IPS-20b (cell line): Measurements from ENCODE around the gene IL1RAP.

Experiments used
- H3K27ac ChIP-seq: one replicate; pipeline ENCODE4 v1.5.1; 2013; ENCODE audit warnings: low read length
- H3K27me3 ChIP-seq: 2 replicates; pipeline ENCODE4 v1.6.1; 2013; ENCODE audit warnings: mild to moderate bottlenecking, low read length, inconsistent platforms; ENCODE audit not compliant: insufficient read depth
- H3K36me3 ChIP-seq: 2 replicates; pipeline ENCODE4 v1.6.1; 2013; ENCODE audit warnings: low read depth, mild to moderate bottlenecking, inconsistent platforms, low read length, moderate library complexity; ENCODE audit not compliant: insufficient read depth
- H3K4me1 ChIP-seq: 2 replicates; pipeline ENCODE4 v1.6.1; 2013; ENCODE audit warnings: mild to moderate bottlenecking, control low read depth, inconsistent platforms, low read length, moderate library complexity; ENCODE audit not compliant: insufficient read depth
- H3K4me3 ChIP-seq: 2 replicates; pipeline ENCODE4 v1.5.1; 2013; ENCODE audit warnings: mild to moderate bottlenecking, low read length, inconsistent platforms
- H3K9ac ChIP-seq: 2 replicates; pipeline ENCODE4 v1.6.1; 2013; ENCODE audit warnings: low read depth, mild to moderate bottlenecking, inconsistent platforms, low read length, moderate library complexity
- H3K9me3 ChIP-seq: 2 replicates; pipeline ENCODE4 v1.6.1; 2013; ENCODE audit warnings: mild to moderate bottlenecking, low read depth, low read length, inconsistent platforms; ENCODE audit not compliant: insufficient read depth

Gene IL1RAP

GRCh38 chr3:190692256-190692655, 178.4 kb downstream of the IL1RAP start:
- Histone ChIP-seq H3K36me3 (no peaks in the 10 kb centered on the region), H3K9me3 (no peaks in the 10 kb centered on the region; the same call in 1 of the 2 replicates), H3K27me3 (no peaks in the 10 kb centered on the region), H3K4me1 (peaks cover 6% of the 10 kb centered on the region; the same call in 1 of the 2 replicates), H3K27ac (no peak overlapping the region), H3K9ac (no peak overlapping the region), H3K4me3 (no peak overlapping the region)

GRCh38 chr3:190694335-190695001, 180.6 kb downstream of the IL1RAP start:
- H3K9me3 ChIP-seq = no peaks in the 10 kb centered on the region
- peaks cover 6% of the 10 kb centered on the region; the same call in 1 of the 2 replicates for H3K4me1 ChIP-seq
- H3K4me3 ChIP-seq = no peak overlapping the region
- H3K27me3 ChIP-seq = no peaks in the 10 kb centered on the region
- H3K36me3 ChIP-seq = no peaks in the 10 kb centered on the region
- H3K9ac ChIP-seq = no peak overlapping the region
- no peak overlapping the region for H3K27ac ChIP-seq

- H3K4me1 ChIP-seq = peaks cover 6% of the 10 kb centered on the region; the same call in 1 of the 2 replicates
- no peaks in the 10 kb centered on the region for H3K36me3 ChIP-seq
- no peak overlapping the region for H3K9ac ChIP-seq
- H3K9me3 ChIP-seq = no peaks in the 10 kb centered on the region
- no peak overlapping the region for H3K4me3 ChIP-seq
- no peak overlapping the region for H3K27ac ChIP-seq
- H3K27me3 ChIP-seq = no peaks in the 10 kb centered on the region
These were observed 181.3 kb downstream of the IL1RAP start for GRCh38 chr3:190695225-190695624.

GRCh38 chr3:190695994-190696393, 182.1 kb downstream of the IL1RAP start:
- Histone ChIP-seq H3K9me3 (no peaks in the 10 kb centered on the region), H3K27me3 (no peaks in the 10 kb centered on the region), H3K4me1 (peaks cover 6% of the 10 kb centered on the region; the same call in 1 of the 2 replicates), H3K27ac (no peak overlapping the region), H3K36me3 (no peaks in the 10 kb centered on the region), H3K9ac (no peak overlapping the region), H3K4me3 (no peak overlapping the region)

- H3K36me3 ChIP-seq = no peaks in the 10 kb centered on the region
- no peak overlapping the region for H3K9ac ChIP-seq
- H3K4me3 ChIP-seq = no peak overlapping the region
- no peaks in the 10 kb centered on the region for H3K27me3 ChIP-seq
- peaks cover 6% of the 10 kb centered on the region; the same call in 1 of the 2 replicates for H3K4me1 ChIP-seq
- no peaks in the 10 kb centered on the region for H3K9me3 ChIP-seq
- H3K27ac ChIP-seq = no peak overlapping the region
These were observed 183.1 kb downstream of the IL1RAP start for GRCh38 chr3:190696777-190697501.

- Histone ChIP-seq H3K27ac (no peak overlapping the region), H3K4me3 (no peak overlapping the region), H3K36me3 (no peaks in the 10 kb centered on the region), H3K4me1 (peaks cover 6% of the 10 kb centered on the region; the same call in 1 of the 2 replicates), H3K9ac (no peak overlapping the region), H3K27me3 (no peaks in the 10 kb centered on the region), H3K9me3 (no peaks in the 10 kb centered on the region)
These were observed 183.6 kb downstream of the IL1RAP start for GRCh38 chr3:190697502-190697830.

- no peak overlapping the region for H3K9ac ChIP-seq
- H3K4me1 ChIP-seq = peaks cover 6% of the 10 kb centered on the region; the same call in 1 of the 2 replicates
- no peak overlapping the region for H3K4me3 ChIP-seq
- H3K9me3 ChIP-seq = no peaks in the 10 kb centered on the region
- no peak overlapping the region for H3K27ac ChIP-seq
- H3K27me3 ChIP-seq = no peaks in the 10 kb centered on the region
- no peaks in the 10 kb centered on the region for H3K36me3 ChIP-seq
These were observed 184.0 kb downstream of the IL1RAP start for GRCh38 chr3:190697901-190698300.

- Histone ChIP-seq H3K9me3 (no peaks in the 10 kb centered on the region), H3K27ac (no peak overlapping the region), H3K4me3 (no peak overlapping the region), H3K27me3 (no peaks in the 10 kb centered on the region), H3K4me1 (peaks cover 6% of the 10 kb centered on the region; the same call in 1 of the 2 replicates), H3K9ac (no peak overlapping the region), H3K36me3 (no peaks in the 10 kb centered on the region)
These were observed 185.9 kb downstream of the IL1RAP start for GRCh38 chr3:190699776-190700175.

GRCh38 chr3:190701096-190701532, 187.2 kb downstream of the IL1RAP start:
- Histone ChIP-seq H3K9me3 (no peaks in the 10 kb centered on the region), H3K36me3 (no peaks in the 10 kb centered on the region), H3K27ac (no peak overlapping the region), H3K4me3 (no peak overlapping the region), H3K27me3 (no peaks in the 10 kb centered on the region), H3K9ac (no peak overlapping the region), H3K4me1 (peaks cover 6% of the 10 kb centered on the region; the same call in 1 of the 2 replicates)

GRCh38 chr3:190706582-190706981, 192.7 kb downstream of the IL1RAP start:
- Histone ChIP-seq H3K36me3 (no peaks in the 10 kb centered on the region), H3K9me3 (no peaks in the 10 kb centered on the region), H3K27me3 (no peaks in the 10 kb centered on the region), H3K27ac (no peak overlapping the region), H3K4me1 (peaks cover 10% of the 10 kb centered on the region; the same call in 1 of the 2 replicates), H3K4me3 (no peak overlapping the region), H3K9ac (no peak overlapping the region)
